PC-9 (cell line): ENCODE results near the gene MVB12B.

Experiments used
- CTCF ChIP-seq: fragments of 200-600 bp; sonication (generic); conservative IDR thresholded peaks from 2 replicates; pipeline ENCODE4 v1.6.1; 2017; ENCODE audit warnings: mixed run types, antibody characterized with exemption, mild to moderate bottlenecking, moderate library complexity
- EZH2 ChIP-seq: fragments of 200-600 bp; sonication (generic); IDR thresholded peaks from 2 replicates; pipeline ENCODE4 v1.8.0; 2017; ENCODE audit warnings: antibody characterized with exemption, low read depth

- TF ChIP-seq CTCF (no peak), EZH2 (no peak)
Observed at GRCh38 chr9:126292736-126293521, 33.7 kb upstream of the MVB12B start.
